GM23248 (cell line): ENCODE results near the gene NUP153.

Experiments used
- EZH2 ChIP-seq: fragments of 200-600 bp; sonication (generic); IDR thresholded peaks from 2 replicates; pipeline ENCODE4 v1.6.1; 2018; ENCODE audit warnings: antibody characterized with exemption, mild to moderate bottlenecking; ENCODE audit not compliant: insufficient read depth, poor library complexity, severe bottlenecking
- EZH2phosphoT487 ChIP-seq: fragments of 200-600 bp; sonication (generic); IDR thresholded peaks from 2 replicates; pipeline ENCODE4 v1.6.1; 2018; ENCODE audit warnings: antibody characterized with exemption, moderate library complexity, mild to moderate bottlenecking, low read depth; ENCODE audit not compliant: insufficient read depth

DNA sequence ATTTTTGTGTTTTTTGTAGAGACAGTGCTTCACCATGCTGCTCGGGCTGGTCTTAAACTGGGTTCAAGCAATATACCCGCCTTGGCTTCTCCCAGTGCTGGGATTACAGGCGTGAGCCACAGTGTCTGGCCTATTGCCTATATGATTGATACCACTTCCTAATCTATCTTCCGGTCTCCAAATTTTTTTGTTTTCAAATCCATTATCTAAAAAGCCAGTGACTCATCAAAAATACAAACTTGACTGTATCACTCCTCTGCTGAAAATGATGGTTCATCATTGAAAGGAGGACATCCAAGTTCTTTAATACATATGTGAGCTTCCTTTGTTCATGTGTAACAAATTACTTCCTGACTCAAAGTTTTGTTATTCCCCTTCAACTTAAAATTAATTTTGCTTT, 71.2 kb downstream of the NUP153 start:
- TF ChIP-seq EZH2: no peak
- no peak for TF ChIP-seq EZH2phosphoT487
